OCI-LY7 (cell line): ENCODE data around the gene POU2F3. TPM values are rescaled to one million over a fixed set of nuclear protein-coding genes. Genes with fewer than 3 reads are reported as not detected.

Source experiments
- BruUV-seq: library from RNA; stranded (reverse); fragments of 400-500 nt; replicated peaks from 2 replicates; lab custom pipeline; 2021; lab: Mats Ljungman, UMichigan
- CTCF ChIA-PET: fragments of 300-600 bp; sonication (Branson Sonifier 250); formaldehyde crosslinking; loops from one replicate; lab custom pipeline; 2022; ENCODE audit warnings: antibody characterized with exemption; ENCODE audit not compliant: unreplicated experiment; lab: Charles Lee
- POLR2A ChIA-PET: fragments of 300-600 bp; sonication (Branson Sonifier 250); formaldehyde crosslinking; loops from one replicate; lab custom pipeline; 2022; ENCODE audit warnings: antibody characterized with exemption; lab: Charles Lee
- DNase-seq: peaks from one replicate; pipeline ENCODE4 v3.0.0-alpha.2; 2015; ENCODE audit warnings: low spot score
- H2AFZ ChIP-seq: fragments of 200-600 bp; sonication (generic), shearing (Covaris generic); 2 replicates; pipeline ENCODE4 v1.6.1; 2014; ENCODE audit warnings: mild to moderate bottlenecking, antibody characterized with exemption, low read length, moderate library complexity
- H3K27ac ChIP-seq: fragments of 200-600 bp; sonication (generic); 2 replicates; pipeline ENCODE4 v1.5.1; 2014; ENCODE audit warnings: mixed run types, low read depth, mild to moderate bottlenecking, moderate library complexity, low read length, inconsistent platforms; ENCODE audit not compliant: poor library complexity, severe bottlenecking
- H3K36me3 ChIP-seq: fragments of 200-600 bp; sonication (generic); 2 replicates; pipeline ENCODE4 v1.6.1; 2014; ENCODE audit warnings: mild to moderate bottlenecking, antibody characterized with exemption, low read length, moderate library complexity, mixed read lengths; ENCODE audit not compliant: insufficient read depth
- H3K4me1 ChIP-seq: fragments of 200-600 bp; sonication (generic); 2 replicates; pipeline ENCODE4 v1.5.1; 2014; ENCODE audit warnings: mild to moderate bottlenecking, low read length; ENCODE audit not compliant: insufficient read depth, poor library complexity, severe bottlenecking
- H3K4me2 ChIP-seq: fragments of 200-600 bp; sonication (generic); 2 replicates; pipeline ENCODE4 v1.6.1; 2014; ENCODE audit warnings: mild to moderate bottlenecking, low read length
- H3K4me3 ChIP-seq: fragments of 200-600 bp; sonication (generic); 2 replicates; pipeline ENCODE4 v1.5.1; 2014; ENCODE audit warnings: mild to moderate bottlenecking, low read depth, low read length; ENCODE audit not compliant: poor library complexity, severe bottlenecking
- H3K79me2 ChIP-seq: fragments of 200-600 bp; sonication (generic); 2 replicates; pipeline ENCODE4 v1.6.1; 2016; ENCODE audit warnings: low read depth, mild to moderate bottlenecking, low read length, moderate library complexity, mixed read lengths; ENCODE audit not compliant: insufficient read depth
- H3K9me2 ChIP-seq: fragments of 200-600 bp; sonication (generic); 2 replicates; pipeline ENCODE4 v1.6.1; 2016; ENCODE audit warnings: mild to moderate bottlenecking, low read length, mixed read lengths; ENCODE audit not compliant: insufficient read depth
- H3K9me3 ChIP-seq: fragments of 200-600 bp; sonication (generic); 2 replicates; pipeline ENCODE4 v1.6.1; 2014; ENCODE audit warnings: mild to moderate bottlenecking, mixed run types, low read length, mixed read lengths
- H4K20me1 ChIP-seq: fragments of 200-600 bp; sonication (generic); 2 replicates; pipeline ENCODE4 v1.6.1; 2014; ENCODE audit warnings: mild to moderate bottlenecking, antibody characterized with exemption, low read length, moderate library complexity, mixed read lengths; ENCODE audit not compliant: insufficient read depth
- CTCF ChIP-seq: fragments of 200-600 bp; sonication (generic); conservative IDR thresholded peaks from 2 replicates; pipeline ENCODE4 v1.5.1; 2014; ENCODE audit warnings: mild to moderate bottlenecking, antibody characterized with exemption, low read length, moderate library complexity, mixed read lengths
- EZH2phosphoT487 ChIP-seq: fragments of 200-600 bp; sonication (generic); IDR thresholded peaks from 2 replicates; pipeline ENCODE4 v1.6.1; 2018; ENCODE audit warnings: low read depth, borderline replicate concordance, mild to moderate bottlenecking, mixed run types, antibody characterized with exemption, low read length, moderate library complexity, mixed read lengths
- intact Hi-C: fragments of 100-400 bp; cut with micrococcal nuclease; formaldehyde crosslinking; loops from one replicate; pipeline ENCODE4 v1.10.0; 2022; ENCODE audit not compliant: unreplicated experiment
- total RNA-seq, 2 experiments: library from RNA; depleted of rRNA in 1 of 2; stranded (reverse); fragments of >200 nt in 1 of 2; shearing (Covaris generic) in 1 of 2; gene quantifications; 2 replicates each; pipeline ENCODE4 v1.2.3, GENCODE V29; 2014 to 2022

POU2F3 gene
- total RNA-seq, 2 experiments from 2014 or later, result 0.16 TPM; not detected in 1

- CTCF ChIA-PET, result no interaction called here
- H3K4me2 ChIP-seq, result no peak overlapping the region
- no peak overlapping the region for H3K27ac ChIP-seq
- H3K4me1 ChIP-seq, result no peaks in the 10 kb centered on the region
- no peak overlapping the region for H3K4me3 ChIP-seq
- no peak overlapping the region for H2AFZ ChIP-seq
- H3K9me3 ChIP-seq, result no peaks in the 10 kb centered on the region
- intact Hi-C loops, result no loop called here
- POLR2A ChIA-PET, result interaction anchor here (0.7 kb wide), 1 partner anchor 71 kb away, joined by 3 read pairs; no protein-coding TSS in a partner anchor
- no peaks in the 10 kb centered on the region for H4K20me1 ChIP-seq
- no peak for TF ChIP-seq CTCF
- no peak for TF ChIP-seq EZH2phosphoT487
- DNase-seq, result no peak
- H3K36me3 ChIP-seq, result no peaks in the 10 kb centered on the region
- BruUV-seq, result no TSS peak
- H3K9me2 ChIP-seq, result no peaks in the 10 kb centered on the region
- H3K79me2 ChIP-seq, result no peaks in the 10 kb centered on the region
These were observed 43.1 kb upstream of the POU2F3 start for GRCh38 chr11:120196826-120197225.

GRCh38 chr11:120197251-120197891 is 42.6 kb upstream of the POU2F3 start:
- no peak overlapping the region for H2AFZ ChIP-seq
- H3K79me2 ChIP-seq, result no peaks in the 10 kb centered on the region
- H3K27ac ChIP-seq, result no peak overlapping the region
- H3K9me3 ChIP-seq, result no peaks in the 10 kb centered on the region
- H3K4me1 ChIP-seq, result no peaks in the 10 kb centered on the region
- no TSS peak for BruUV-seq
- POLR2A ChIA-PET, result interaction anchor here (0.7 kb wide), 1 partner anchor 71 kb away, joined by 3 read pairs; no protein-coding TSS in a partner anchor
- no peak overlapping the region for H3K4me3 ChIP-seq
- H3K4me2 ChIP-seq, result no peak overlapping the region
- H4K20me1 ChIP-seq, result no peaks in the 10 kb centered on the region
- CTCF ChIA-PET, result no interaction called here
- no peaks in the 10 kb centered on the region for H3K36me3 ChIP-seq
- TF ChIP-seq CTCF (no peak), EZH2phosphoT487 (no peak)
- intact Hi-C loops, result no loop called here
- DNase-seq, result no peak
- no peaks in the 10 kb centered on the region for H3K9me2 ChIP-seq

- H3K4me1 ChIP-seq, result no peaks in the 10 kb centered on the region
- ChIA-PET CTCF (no interaction called here), POLR2A (no interaction called here)
- H3K4me2 ChIP-seq, result no peak overlapping the region
- H3K36me3 ChIP-seq, result no peaks in the 10 kb centered on the region
- no peak overlapping the region for H2AFZ ChIP-seq
- intact Hi-C loops, result no loop called here
- no peaks in the 10 kb centered on the region for H3K9me3 ChIP-seq
- no peaks in the 10 kb centered on the region for H3K79me2 ChIP-seq
- no peak overlapping the region for H3K27ac ChIP-seq
- DNase-seq, result no peak
- no peaks in the 10 kb centered on the region for H3K9me2 ChIP-seq
- H3K4me3 ChIP-seq, result no peak overlapping the region
- no peaks in the 10 kb centered on the region for H4K20me1 ChIP-seq
- no peak for TF ChIP-seq CTCF
- no peak for TF ChIP-seq EZH2phosphoT487
- BruUV-seq, result no TSS peak
These were observed 42.0 kb upstream of the POU2F3 start for GRCh38 chr11:120197977-120198376.
